MG63 (cell line): Measurements from ENCODE around the gene NECTIN4. TPM values are rescaled to one million over a fixed set of nuclear protein-coding genes. Genes with fewer than 3 reads are reported as not detected.
"Not testable (repeated sequence)": the region's sequence is repeated elsewhere in the genome, so short reads cannot be mapped to it uniquely, and the experiment has no call there.

ENCODE experiments used
- DNase-seq: peaks from one replicate; pipeline ENCODE4 v3.0.0-alpha.2; 2020
- H3K27me3 ChIP-seq: fragments of 250-450 bp; sonication (Bioruptor Pico); 2 replicates; pipeline ENCODE4 v1.5.1; 2020; ENCODE audit warnings: mild to moderate bottlenecking, moderate library complexity
- H3K36me3 ChIP-seq: fragments of 250-450 bp; sonication (Bioruptor Pico); 2 replicates; pipeline ENCODE4 v1.5.1; 2020; ENCODE audit warnings: mild to moderate bottlenecking, moderate library complexity
- H3K4me3 ChIP-seq: fragments of 250-450 bp; sonication (Bioruptor Pico); 2 replicates; pipeline ENCODE4 v1.5.1; 2020; ENCODE audit warnings: mild to moderate bottlenecking, moderate library complexity
- H3K9me3 ChIP-seq: fragments of 250-450 bp; sonication (Bioruptor Pico); 2 replicates; pipeline ENCODE4 v1.5.1; 2020; ENCODE audit warnings: mild to moderate bottlenecking, moderate library complexity
- total RNA-seq: library from RNA; depleted of rRNA; stranded (reverse); fragments of >200 nt; shearing (Covaris generic); gene quantifications from 2 replicates; pipeline ENCODE4 v1.2.3, GENCODE V29; 2014; ENCODE audit warnings: low replicate concordance; rRNA removed

NECTIN4 gene
- total RNA-seq, 1 experiment from 2014 or later: not detected

DNA sequence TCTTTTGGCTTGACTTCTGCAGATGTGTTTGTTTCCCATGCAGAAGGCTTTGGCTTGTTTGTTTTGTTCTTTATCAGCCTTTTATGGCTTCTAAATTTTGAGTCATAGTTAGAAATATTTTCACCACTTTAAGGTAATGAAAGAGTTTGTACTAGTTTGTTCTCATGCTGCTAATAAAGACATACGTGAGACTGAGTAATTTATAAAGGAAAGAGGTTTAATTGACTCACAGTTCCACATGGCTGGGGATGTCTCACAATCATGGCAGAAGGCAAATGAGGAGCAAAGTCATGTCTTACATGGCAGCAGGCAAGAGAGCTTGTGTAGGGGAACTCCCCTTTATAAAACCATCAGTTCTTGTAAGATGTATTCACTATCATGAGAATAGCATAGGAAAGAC, 62.4 kb downstream of the NECTIN4 start:
- not testable (repeated sequence) for H3K9me3 ChIP-seq, DNase-seq, H3K36me3 ChIP-seq, H3K27me3 ChIP-seq, H3K4me3 ChIP-seq

DNA sequence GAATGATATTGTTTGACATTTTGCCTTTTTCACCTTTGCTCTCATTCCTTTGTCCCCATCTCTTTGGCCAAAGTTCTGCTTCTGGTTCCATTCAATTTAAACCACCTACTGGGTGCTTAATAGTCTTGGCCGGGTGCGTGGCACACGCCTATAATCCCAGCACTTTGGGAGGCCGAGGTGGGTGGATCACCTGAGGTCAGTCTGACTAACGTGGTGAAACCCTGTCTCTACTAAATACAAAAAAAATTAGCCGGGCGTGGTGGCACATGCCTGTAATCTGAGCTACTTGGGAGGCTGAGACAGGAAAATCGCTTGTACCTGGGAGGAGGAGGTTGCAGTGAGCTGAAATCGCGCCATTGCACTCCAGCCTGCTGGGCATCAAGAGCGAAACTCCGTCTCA, 66.9 kb downstream of the NECTIN4 start:
- not testable (repeated sequence) for H3K36me3 ChIP-seq, DNase-seq, H3K4me3 ChIP-seq, H3K9me3 ChIP-seq
- H3K27me3 ChIP-seq: peaks cover 14% of the 10 kb centered on the region

- Histone ChIP-seq H3K36me3 (no peaks in the 10 kb centered on the region), H3K27me3 (peaks cover 14% of the 10 kb centered on the region), H3K9me3 (no peaks in the 10 kb centered on the region), H3K4me3 (no peak overlapping the region)
- no peak for DNase-seq
Measured at GRCh38 chr1:161021970-161022353, 67.4 kb downstream of the NECTIN4 start.

GRCh38 chr1:161021165-161021969, 68.0 kb downstream of the NECTIN4 start:
- peak overlapping the region; percentile 48 for H3K4me3 ChIP-seq
- DNase-seq: peak; percentile 57
- H3K9me3 ChIP-seq: no peaks in the 10 kb centered on the region

More at GRCh38 chr1:161021165-161021969, 68.0 kb downstream of the NECTIN4 start:
- H3K36me3 ChIP-seq: no peaks in the 10 kb centered on the region
- peaks cover 14% of the 10 kb centered on the region for H3K27me3 ChIP-seq

Other genes with a start within 250 kb of the NECTIN4 start
- not detected in 2 replicates for gene CD244, start 226.7 kb downstream of the NECTIN4 start, total RNA-seq
- gene ITLN1, start 204.4 kb downstream of the NECTIN4 start, total RNA-seq: not detected in 2 replicates
- not detected in 2 replicates for gene ITLN2, start 134.7 kb downstream of the NECTIN4 start, total RNA-seq
- 0.22 and 1.7 TPM in 2 replicates for gene F11R, start 68.4 kb downstream of the NECTIN4 start, total RNA-seq
- gene TSTD1, start 50.6 kb downstream of the NECTIN4 start, total RNA-seq: not detected in 2 replicates
- gene USF1, start 43.6 kb downstream of the NECTIN4 start, total RNA-seq: 102 and 103 TPM in 2 replicates
- not detected in 2 replicates for gene ARHGAP30, start 19.7 kb downstream of the NECTIN4 start, total RNA-seq
- gene KLHDC9, start 8.8 kb upstream of the NECTIN4 start, total RNA-seq: not detected in 2 replicates
- 32.6 and 36.1 TPM in 2 replicates for gene PFDN2, start 28.5 kb upstream of the NECTIN4 start, total RNA-seq
- gene NIT1, start 28.5 kb upstream of the NECTIN4 start, total RNA-seq: 8.9 and 14.1 TPM in 2 replicates
- gene DEDD, start 43.1 kb upstream of the NECTIN4 start, total RNA-seq: 33.2 and 39.8 TPM in 2 replicates
- gene UFC1, start 64.4 kb upstream of the NECTIN4 start, total RNA-seq: 118 and 178 TPM in 2 replicates
- gene USP21, start 69.9 kb upstream of the NECTIN4 start, total RNA-seq: 3.5 and 4.2 TPM in 2 replicates
- 7.9 and 40.3 TPM in 2 replicates for gene PPOX, start 76.9 kb upstream of the NECTIN4 start, total RNA-seq
- gene B4GALT3, start 87.9 kb upstream of the NECTIN4 start, total RNA-seq: 20.5 and 25.7 TPM in 2 replicates
- 3.6 and 5.2 TPM in 2 replicates for gene ADAMTS4, start 109.5 kb upstream of the NECTIN4 start, total RNA-seq
- 129 and 194 TPM in 2 replicates for gene NDUFS2, start 112.8 kb upstream of the NECTIN4 start, total RNA-seq
- gene FCER1G, start 125.7 kb upstream of the NECTIN4 start, total RNA-seq: 5.3 TPM in 1 of 2 replicates, not detected in the other
- gene APOA2, start 134.1 kb upstream of the NECTIN4 start, total RNA-seq: not detected in 2 replicates
- gene TOMM40L, start 136.5 kb upstream of the NECTIN4 start, total RNA-seq: 24.0 and 39.6 TPM in 2 replicates
- not detected in 2 replicates for gene NR1I3, start 148.6 kb upstream of the NECTIN4 start, total RNA-seq
- gene PCP4L1, start 169.2 kb upstream of the NECTIN4 start, total RNA-seq: not detected in 2 replicates
- gene MPZ, start 220.4 kb upstream of the NECTIN4 start, total RNA-seq: 0.07 TPM in 1 of 2 replicates, not detected in the other
- gene SDHC, start 224.8 kb upstream of the NECTIN4 start, total RNA-seq: 466 and 501 TPM in 2 replicates